GM18858 (cell line): ENCODE data around the gene ST7.

ENCODE experiments used
- ATAC-seq: cut with Tn5 transposase; IDR thresholded peaks from one replicate; pipeline ENCODE4 v1.9.1; 2021; ENCODE audit not compliant: unreplicated experiment

Gene ST7

DNA sequence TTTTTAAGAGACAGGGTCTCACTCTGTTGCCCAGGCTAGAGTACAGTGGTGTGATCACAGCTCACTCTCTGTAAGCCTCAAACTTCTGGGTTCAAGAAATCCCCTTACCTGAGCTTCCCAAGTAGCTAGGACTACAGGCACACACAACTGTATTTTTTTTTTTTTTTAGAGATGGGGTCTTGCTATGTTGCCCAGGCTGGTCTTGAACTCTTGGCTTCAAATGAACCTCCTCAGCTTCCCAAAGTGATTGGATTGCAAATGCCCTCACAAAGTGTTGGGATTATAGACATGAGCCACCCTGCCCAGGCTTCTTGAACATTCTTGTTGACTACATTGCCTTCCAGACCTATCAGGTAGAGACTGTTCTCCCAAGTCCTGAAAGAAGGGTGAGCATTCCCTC is 296.9 kb downstream of the ST7 start:
- no peak for ATAC-seq

DNA sequence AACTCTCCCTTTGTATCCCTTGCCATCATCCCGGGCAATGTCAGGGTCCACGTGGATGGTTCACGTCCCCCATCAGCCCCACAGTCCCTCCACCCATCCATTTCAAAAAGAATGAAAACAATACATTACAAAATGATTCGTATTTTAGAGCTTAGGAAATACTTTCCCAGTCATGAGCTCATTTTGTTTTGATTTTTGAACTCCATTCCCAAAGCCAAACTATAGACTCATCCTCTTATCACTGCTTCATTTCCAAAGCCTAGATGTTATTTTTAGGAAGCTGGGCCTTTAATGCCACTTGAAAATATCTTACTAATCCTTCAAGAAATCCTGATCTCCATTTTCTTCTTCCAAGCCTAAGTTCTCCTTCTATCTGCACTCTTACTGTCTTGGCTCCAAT is 297.5 kb downstream of the ST7 start:
- no peak for ATAC-seq

DNA sequence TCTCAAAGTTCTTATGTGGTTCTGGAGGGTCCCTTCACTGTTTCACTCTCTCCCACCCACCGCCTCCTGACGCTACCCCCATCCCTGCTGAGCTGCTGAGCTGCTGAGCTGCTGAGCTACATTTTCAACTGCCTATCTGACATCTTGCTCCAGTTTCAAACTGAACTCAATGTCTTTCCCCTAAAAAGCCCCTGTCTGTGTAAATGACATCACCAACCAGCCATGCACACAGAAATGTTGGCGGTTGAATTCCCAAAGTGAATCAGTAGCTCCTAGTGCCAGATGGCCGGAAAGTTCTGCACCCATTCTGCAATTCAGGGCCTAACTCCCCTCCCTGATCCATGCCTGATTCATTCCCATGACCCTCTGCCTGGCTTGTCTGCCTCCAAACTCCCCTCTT is 298.4 kb downstream of the ST7 start:
- ATAC-seq: peak; percentile 51

- ATAC-seq: no peak
These were observed 306.3 kb downstream of the ST7 start for GRCh38 chr7:117259615-117260014.

- ATAC-seq: no peak
These were observed 309.2 kb downstream of the ST7 start for GRCh38 chr7:117262546-117262945.

DNA sequence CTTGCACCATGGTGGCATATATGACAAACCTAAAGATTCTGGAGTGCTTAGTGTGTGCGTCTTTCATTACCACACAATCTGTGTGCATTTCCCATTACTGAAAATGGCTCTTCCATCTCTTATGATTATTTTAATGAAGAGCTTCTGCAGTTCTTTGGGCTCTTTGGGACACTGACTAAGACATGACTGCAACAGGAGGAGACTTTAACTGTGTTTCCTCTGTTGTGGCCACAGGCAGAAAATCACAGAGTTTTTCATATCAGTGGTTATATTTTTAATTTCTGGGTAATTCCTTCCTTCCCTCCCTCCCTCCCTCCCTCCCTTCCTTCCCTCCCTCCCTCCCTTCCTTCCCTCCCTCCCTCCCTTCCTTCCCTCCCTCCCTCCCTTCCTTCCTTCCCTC is 311.4 kb downstream of the ST7 start:
- no peak for ATAC-seq

DNA sequence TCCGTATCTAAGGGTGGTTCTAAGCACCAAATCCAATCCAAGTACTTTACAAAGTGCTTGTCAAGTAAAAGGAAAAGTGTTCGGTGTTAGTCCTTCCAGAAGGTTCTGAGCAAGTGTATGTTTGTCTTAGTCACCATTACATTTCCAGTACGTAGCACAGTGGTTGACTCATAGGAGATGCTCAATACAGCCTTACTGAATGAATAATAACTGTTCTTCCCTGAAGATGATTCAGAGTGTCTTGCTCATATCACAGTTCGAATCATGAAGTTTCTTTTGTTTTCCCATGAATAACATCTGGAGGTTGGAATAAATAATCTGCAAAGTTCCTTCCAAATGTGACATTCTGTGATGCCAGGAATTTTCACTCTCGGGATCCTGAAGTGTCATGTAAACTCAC is 316.1 kb downstream of the ST7 start:
- no peak for ATAC-seq

- ATAC-seq: no peak
These were observed 316.6 kb downstream of the ST7 start for GRCh38 chr7:117269886-117270285.

GRCh38 chr7:117270371-117270770 is 317.1 kb downstream of the ST7 start:
- no peak for ATAC-seq

GRCh38 chr7:117271566-117271965 is 318.3 kb downstream of the ST7 start:
- no peak for ATAC-seq

GRCh38 chr7:117272017-117272759 is 318.9 kb downstream of the ST7 start:
- ATAC-seq: no peak

DNA sequence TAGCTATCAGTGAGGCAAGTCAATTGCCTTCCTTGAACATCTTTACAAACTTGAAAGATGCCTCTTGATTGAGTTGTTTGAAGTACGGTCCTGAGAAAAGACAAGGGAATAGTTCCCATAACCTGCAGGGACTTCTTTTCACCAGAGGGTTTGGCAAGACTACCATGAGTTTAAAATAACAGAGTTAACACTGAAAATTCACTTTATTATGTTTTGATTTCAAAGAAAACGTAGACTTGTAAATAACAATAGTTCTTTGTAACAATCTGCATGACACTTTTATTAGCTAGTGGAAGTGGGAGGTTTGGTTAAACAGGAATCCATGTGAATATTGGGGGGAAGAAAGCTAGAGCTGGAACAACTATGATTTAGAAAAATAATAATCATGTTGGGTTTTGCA is 320.0 kb downstream of the ST7 start:
- ATAC-seq: no peak

GRCh38 chr7:117273814-117274225 is 320.5 kb downstream of the ST7 start:
- no peak for ATAC-seq

- ATAC-seq: no peak
These were observed 321.6 kb downstream of the ST7 start for GRCh38 chr7:117274951-117275350.

DNA sequence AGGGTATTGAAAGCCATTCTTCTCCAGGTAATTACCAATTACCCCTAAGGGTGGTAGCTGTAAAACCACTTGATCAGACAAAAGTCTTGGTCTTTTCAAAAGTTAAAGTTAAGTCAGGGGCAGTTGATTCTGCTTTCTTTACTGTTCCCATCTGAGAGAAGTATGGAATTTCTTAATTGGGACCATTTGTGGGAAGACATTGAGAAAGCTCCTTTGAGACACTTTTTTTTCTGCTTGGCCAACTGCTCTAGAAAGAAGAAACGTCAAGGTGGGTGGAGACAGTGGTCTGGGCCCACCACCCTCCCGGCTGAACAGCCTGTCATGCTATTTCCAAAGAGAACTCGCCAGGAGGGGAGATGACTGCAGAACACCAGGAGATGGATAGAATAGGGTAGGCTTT is 324.3 kb downstream of the ST7 start:
- ATAC-seq: no peak

GRCh38 chr7:117278040-117278439 is 324.7 kb downstream of the ST7 start:
- no peak for ATAC-seq

DNA sequence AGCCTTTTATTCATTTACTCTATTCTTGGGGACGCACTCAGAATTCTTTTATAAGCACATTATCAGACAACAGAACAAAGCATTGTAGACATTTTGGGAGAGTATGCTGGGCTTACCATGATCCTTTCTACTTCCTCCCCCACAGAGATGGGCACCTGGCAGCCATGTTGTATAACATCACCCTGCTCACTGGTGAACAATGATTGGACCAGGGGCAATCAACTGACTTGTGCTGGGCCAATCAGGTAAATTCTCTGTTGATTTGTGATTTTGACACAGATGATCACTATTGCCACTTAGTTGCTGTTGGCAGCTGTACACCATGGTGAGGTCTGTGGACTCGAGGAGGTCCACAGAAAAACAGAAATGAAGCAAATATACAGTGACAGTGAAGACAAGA is 325.9 kb downstream of the ST7 start:
- no peak for ATAC-seq
